ENCODE data around the gene ARL6IP5.

The ARL6IP5 gene

DNA sequence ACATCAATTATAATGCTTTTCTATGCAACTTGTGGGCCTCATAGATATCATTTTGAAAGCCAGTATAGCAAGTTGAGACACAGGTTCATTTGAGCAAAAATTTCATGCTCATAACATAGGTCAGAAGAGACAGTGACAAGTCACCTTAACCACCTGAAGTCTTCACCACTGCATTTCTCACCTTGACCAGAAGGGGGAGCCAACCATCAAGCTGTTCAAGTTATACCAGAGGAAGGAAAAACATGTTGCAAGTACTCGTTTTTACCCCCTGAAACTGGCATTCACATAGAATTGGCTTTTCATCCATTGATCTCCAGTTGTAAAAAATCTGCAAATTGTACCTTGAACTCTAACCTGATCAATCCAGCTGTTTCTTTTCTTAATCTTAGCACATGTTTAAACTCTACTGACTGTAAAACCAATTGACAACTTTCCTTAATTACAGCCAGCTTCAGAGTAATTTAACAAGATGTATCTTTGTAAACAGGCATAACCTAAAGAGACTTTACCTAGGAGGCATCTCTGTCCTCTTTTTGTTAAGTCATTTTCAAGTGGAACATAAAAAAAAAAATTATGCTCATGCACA lies 36.2 kb downstream of the ARL6IP5 start:
- TF ChIP-seq TEAD4 (IDR thresholded peaks at IDR 0.05): no peak
- TF ChIP-seq RAD21 (IDR thresholded peaks at IDR 0.05; ENCODE audit: low read depth): peak; percentile 92
- TF ChIP-seq TCF12 (IDR thresholded peaks at IDR 0.05; ENCODE audit: low read depth): no peak
- TF ChIP-seq TAF1 (IDR thresholded peaks at IDR 0.05; ENCODE audit: low read depth): no peak

DNA sequence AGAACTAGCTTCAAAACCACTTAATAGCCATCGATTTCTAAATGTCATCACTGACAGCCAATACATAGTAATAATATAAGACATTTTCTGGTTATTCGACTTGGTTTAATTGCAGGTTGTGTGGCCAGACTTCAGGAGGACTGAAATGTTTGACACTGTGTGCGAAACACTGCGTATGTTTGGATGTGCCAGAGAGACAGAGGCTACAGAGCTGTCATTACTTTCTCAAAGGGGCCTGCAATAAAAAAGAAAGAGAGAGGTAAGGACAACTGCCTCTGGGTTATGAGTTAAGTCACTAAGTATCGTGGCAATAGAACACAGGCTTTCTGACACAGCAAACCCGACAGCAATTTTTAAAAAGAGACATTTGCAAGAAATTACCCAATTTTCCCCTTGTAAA lies 36.8 kb downstream of the ARL6IP5 start:
- TF ChIP-seq, protein P1, sequence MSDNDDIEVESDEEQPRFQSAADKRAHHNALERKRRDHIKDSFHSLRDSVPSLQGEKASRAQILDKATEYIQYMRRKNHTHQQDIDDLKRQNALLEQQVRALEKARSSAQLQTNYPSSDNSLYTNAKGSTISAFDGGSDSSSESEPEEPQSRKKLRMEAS (IDR thresholded peaks at IDR 0.05): no peak
- TF ChIP-seq NFIC (IDR thresholded peaks at IDR 0.05) (no peak), EGR1 (IDR thresholded peaks at IDR 0.05) (no peak), RAD21 (IDR thresholded peaks at IDR 0.05; ENCODE audit: low read depth) (no peak), ZBTB7A (IDR thresholded peaks at IDR 0.05; ENCODE audit: low read depth) (no peak), CREB1 (IDR thresholded peaks at IDR 0.05; ENCODE audit: low read depth) (no peak), CEBPB (IDR thresholded peaks at IDR 0.05) (no peak), TEAD4 (IDR thresholded peaks at IDR 0.05) (no peak), TCF12 (IDR thresholded peaks at IDR 0.05; ENCODE audit: low read depth) (no peak), TAF1 (IDR thresholded peaks at IDR 0.05; ENCODE audit: low read depth) (no peak), EP300 (IDR thresholded peaks at IDR 0.05; ENCODE audit: borderline replicate concordance) (no peak)
- TF ChIP-seq, protein P2, sequence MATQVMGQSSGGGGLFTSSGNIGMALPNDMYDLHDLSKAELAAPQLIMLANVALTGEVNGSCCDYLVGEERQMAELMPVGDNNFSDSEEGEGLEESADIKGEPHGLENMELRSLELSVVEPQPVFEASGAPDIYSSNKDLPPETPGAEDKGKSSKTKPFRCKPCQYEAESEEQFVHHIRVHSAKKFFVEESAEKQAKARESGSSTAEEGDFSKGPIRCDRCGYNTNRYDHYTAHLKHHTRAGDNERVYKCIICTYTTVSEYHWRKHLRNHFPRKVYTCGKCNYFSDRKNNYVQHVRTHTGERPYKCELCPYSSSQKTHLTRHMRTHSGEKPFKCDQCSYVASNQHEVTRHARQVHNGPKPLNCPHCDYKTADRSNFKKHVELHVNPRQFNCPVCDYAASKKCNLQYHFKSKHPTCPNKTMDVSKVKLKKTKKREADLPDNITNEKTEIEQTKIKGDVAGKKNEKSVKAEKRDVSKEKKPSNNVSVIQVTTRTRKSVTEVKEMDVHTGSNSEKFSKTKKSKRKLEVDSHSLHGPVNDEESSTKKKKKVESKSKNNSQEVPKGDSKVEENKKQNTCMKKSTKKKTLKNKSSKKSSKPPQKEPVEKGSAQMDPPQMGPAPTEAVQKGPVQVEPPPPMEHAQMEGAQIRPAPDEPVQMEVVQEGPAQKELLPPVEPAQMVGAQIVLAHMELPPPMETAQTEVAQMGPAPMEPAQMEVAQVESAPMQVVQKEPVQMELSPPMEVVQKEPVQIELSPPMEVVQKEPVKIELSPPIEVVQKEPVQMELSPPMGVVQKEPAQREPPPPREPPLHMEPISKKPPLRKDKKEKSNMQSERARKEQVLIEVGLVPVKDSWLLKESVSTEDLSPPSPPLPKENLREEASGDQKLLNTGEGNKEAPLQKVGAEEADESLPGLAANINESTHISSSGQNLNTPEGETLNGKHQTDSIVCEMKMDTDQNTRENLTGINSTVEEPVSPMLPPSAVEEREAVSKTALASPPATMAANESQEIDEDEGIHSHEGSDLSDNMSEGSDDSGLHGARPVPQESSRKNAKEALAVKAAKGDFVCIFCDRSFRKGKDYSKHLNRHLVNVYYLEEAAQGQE (IDR thresholded peaks at IDR 0.05; ENCODE audit: low read depth): no peak
- TF ChIP-seq, protein P3, sequence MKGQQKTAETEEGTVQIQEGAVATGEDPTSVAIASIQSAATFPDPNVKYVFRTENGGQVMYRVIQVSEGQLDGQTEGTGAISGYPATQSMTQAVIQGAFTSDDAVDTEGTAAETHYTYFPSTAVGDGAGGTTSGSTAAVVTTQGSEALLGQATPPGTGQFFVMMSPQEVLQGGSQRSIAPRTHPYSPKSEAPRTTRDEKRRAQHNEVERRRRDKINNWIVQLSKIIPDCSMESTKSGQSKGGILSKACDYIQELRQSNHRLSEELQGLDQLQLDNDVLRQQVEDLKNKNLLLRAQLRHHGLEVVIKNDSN (IDR thresholded peaks at IDR 0.05): no peak

DNA sequence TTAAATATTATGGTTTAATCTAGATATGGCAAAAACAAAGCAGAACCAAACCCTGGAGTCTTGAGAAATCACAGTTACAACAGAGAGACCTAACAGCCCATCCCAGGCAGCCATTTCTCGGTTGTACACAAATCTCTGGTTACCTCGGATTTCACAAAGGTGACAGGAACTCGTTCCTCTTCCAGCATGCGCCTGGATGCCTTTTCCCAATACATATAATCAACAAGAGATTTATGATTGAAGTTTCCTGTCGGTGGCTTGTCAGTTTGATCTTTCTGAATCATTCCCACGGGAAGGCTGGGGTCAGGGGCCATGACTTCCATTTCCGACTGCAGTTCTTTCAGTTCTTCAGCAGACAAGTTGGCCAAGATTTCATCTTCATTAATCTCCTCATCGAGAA lies 37.2 kb downstream of the ARL6IP5 start:
- TF ChIP-seq, protein P2 (IDR thresholded peaks at IDR 0.05; ENCODE audit: low read depth): no peak
- TF ChIP-seq YY1 (IDR thresholded peaks at IDR 0.05; ENCODE audit: low read depth): no peak
- TF ChIP-seq TAF1 (IDR thresholded peaks at IDR 0.05; ENCODE audit: low read depth): no peak
- TF ChIP-seq NFIC (IDR thresholded peaks at IDR 0.05): no peak
- TF ChIP-seq EGR1 (IDR thresholded peaks at IDR 0.05): no peak
- TF ChIP-seq RAD21 (IDR thresholded peaks at IDR 0.05; ENCODE audit: low read depth): no peak
- no peak for TF ChIP-seq CEBPB (IDR thresholded peaks at IDR 0.05)
- no peak for TF ChIP-seq TEAD4 (IDR thresholded peaks at IDR 0.05)
- no peak for TF ChIP-seq FOXM1 (IDR thresholded peaks at IDR 0.05; ENCODE audit: borderline replicate concordance, low read depth)
- TF ChIP-seq, protein P1 (IDR thresholded peaks at IDR 0.05): no peak
- TF ChIP-seq EP300 (IDR thresholded peaks at IDR 0.05; ENCODE audit: borderline replicate concordance): no peak
- TF ChIP-seq ZBTB7A (IDR thresholded peaks at IDR 0.05; ENCODE audit: low read depth): no peak
- TF ChIP-seq CREB1 (IDR thresholded peaks at IDR 0.05; ENCODE audit: low read depth): no peak
- TF ChIP-seq, protein P3 (IDR thresholded peaks at IDR 0.05): no peak
- no peak for TF ChIP-seq TCF12 (IDR thresholded peaks at IDR 0.05; ENCODE audit: low read depth)

DNA sequence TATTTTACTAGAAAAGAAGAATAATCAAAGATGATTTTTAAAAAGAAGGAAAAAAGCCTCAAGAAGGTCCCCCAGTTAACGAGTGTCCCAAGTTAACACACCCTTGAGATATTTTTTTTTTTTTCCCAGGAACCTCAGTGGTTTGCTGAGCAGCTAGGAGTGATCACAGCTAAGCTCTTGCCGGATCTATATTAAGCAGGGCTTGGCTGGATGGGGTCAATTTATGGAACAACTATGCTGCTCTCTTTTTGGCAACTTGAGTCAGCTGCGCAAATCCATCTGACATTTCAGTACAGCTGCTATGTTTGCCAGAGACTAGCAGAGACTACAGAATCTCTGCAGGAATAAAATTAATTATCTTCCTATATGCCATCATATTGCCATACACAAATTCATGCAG lies 37.7 kb downstream of the ARL6IP5 start, which contains the start of gene LMOD3:
TSS of gene LMOD3 (minus strand) at position 193 of the 400 bp plus-strand sequence. CDS start 209 bp downstream, outside the sequence.
- TF ChIP-seq TAF1 (IDR thresholded peaks at IDR 0.05; ENCODE audit: low read depth) (no peak), NFIC (IDR thresholded peaks at IDR 0.05) (no peak), CEBPB (IDR thresholded peaks at IDR 0.05) (no peak), FOXM1 (IDR thresholded peaks at IDR 0.05; ENCODE audit: borderline replicate concordance, low read depth) (no peak), EP300 (IDR thresholded peaks at IDR 0.05; ENCODE audit: borderline replicate concordance) (no peak), EGR1 (IDR thresholded peaks at IDR 0.05) (no peak), YY1 (IDR thresholded peaks at IDR 0.05; ENCODE audit: low read depth) (no peak), RAD21 (IDR thresholded peaks at IDR 0.05; ENCODE audit: low read depth) (no peak), CREB1 (IDR thresholded peaks at IDR 0.05; ENCODE audit: low read depth) (no peak), TCF12 (IDR thresholded peaks at IDR 0.05; ENCODE audit: low read depth) (no peak), TEAD4 (IDR thresholded peaks at IDR 0.05) (no peak), ZBTB7A (IDR thresholded peaks at IDR 0.05; ENCODE audit: low read depth) (no peak)
- TF ChIP-seq, protein P2 (IDR thresholded peaks at IDR 0.05; ENCODE audit: low read depth): no peak
- TF ChIP-seq, protein P1 (IDR thresholded peaks at IDR 0.05): no peak
- TF ChIP-seq, protein P3 (IDR thresholded peaks at IDR 0.05): no peak

Measured in Ishikawa (cell line).